Hematopoietic multipotent progenitor cell treated with erythropoietin and hydrocortisone succinate and interleukin-3 and kit ligand, for 8 days (in vitro differentiated cells): ENCODE data around the gene MTMR10.

ENCODE experiments used
- DNase-seq: peaks from one replicate; pipeline ENCODE4 v3.0.0-alpha.2; 2015

MTMR10 gene

DNA sequence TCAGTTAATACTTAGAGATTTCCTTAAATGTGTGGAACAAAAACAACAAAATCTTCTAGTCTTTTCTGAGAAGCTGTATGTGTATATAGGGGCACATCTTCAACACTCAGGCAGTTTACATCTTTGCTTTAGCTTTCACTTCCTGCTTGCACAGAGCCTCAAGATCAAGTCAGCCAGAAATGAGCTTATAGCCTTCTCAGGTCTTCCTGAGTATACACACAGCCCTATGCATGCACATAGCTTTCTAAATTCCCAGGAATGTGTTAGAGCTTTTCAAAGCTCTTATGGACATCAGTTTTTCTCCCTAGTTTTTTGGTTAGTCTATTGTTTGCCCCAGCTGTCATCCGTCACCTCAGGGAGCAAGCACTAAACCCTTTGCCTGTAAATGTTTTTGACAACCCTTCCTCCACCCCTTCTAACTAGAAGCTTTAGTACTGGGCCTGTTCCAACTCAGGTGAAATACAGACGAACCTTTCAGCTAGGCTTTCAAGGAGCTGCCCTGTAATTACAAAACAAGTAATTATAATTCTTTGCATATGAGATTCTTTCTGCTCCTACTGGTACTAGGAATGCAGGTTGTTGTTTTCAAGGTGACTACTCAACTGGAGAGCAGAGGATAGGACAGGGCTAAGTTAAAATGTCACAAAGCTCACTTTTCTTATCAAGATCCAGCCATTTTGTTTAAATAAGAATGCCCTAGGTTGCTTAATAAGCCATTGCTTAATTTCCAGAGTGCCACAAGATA lies 22.6 kb upstream of the MTMR10 start:
- DNase-seq = no peak

DNA sequence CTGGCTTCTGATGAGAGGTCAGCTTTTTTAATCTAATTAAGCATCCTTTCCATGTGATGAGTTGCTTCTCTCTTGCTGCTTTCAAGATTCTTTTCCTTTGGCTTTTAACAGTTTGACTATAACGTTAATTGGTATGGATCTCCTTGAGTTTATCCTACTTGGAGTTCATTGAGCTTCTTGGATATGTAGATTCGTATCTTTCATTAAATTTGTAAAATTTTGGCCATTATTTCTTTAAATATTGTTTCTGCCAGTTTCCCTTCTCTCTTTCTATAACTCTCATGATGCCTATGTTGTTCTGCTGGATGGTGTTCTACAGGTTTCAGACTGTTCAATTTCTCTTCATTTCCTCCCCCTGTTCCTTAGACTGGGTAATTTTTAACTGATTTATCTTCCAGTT lies 21.0 kb upstream of the MTMR10 start:
- no peak for DNase-seq

DNA sequence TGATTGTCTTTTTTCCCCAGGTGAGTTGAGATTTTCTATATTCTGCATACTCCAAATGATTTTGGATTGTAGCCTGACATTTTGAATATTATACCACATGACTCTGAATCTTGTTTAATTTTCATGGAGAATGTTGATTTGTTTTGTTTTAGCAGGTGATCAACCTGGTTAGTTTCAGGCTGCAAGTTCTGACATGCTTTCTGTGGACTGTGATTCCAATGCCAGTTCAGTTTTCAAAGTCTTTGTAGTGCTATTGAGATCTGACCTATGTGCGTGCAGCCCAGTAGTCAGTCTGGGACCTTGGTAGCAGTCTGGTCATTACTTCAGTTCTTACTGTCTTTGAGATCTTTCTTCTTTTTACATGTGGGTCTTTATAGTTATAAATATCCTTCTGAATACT lies 18.6 kb upstream of the MTMR10 start:
- DNase-seq = no peak

DNA sequence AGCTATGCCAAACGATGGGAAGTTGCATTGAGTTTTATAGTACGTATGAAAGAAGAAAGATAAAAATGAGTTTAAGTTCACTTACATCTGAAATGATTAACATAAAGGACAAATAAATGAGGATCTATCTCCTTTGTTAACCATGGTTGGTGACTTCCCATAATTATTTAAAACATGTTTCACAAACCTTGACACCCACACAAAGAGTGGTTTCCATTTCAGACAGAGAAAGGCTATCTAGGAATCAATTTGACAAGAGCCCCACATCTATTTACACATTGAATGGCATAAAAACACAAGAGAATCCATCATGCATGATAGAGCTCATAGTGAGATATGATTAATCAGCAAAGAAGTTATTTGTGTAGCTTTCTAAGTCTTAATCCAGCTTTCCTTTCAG lies 14.2 kb upstream of the MTMR10 start:
- DNase-seq = no peak

DNA sequence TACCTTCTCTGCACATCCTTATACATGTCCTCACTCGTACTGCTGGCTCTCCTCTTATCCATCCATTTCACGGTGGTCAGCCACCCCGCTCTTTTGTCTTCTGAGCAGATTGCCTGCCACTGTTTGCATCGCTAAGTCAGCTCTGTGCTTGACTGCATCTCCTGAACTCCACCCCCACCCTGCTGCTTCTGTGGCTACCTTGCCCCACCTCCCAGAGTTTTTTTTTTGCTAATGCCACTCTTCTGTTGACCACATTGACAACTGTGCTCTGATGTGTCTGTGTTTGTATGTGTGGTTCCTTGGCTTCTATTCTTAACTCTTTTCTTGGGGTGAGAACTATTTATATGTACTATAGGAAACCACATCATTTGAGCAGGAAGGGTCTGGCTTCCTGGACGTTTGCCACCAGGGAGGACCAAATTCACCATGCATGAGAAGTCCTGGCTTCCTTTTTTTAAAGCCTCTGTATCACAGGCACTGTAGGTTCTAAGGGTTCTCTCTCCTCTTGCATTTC lies 12.8 kb upstream of the MTMR10 start:
- peak; percentile 45 for DNase-seq

DNA sequence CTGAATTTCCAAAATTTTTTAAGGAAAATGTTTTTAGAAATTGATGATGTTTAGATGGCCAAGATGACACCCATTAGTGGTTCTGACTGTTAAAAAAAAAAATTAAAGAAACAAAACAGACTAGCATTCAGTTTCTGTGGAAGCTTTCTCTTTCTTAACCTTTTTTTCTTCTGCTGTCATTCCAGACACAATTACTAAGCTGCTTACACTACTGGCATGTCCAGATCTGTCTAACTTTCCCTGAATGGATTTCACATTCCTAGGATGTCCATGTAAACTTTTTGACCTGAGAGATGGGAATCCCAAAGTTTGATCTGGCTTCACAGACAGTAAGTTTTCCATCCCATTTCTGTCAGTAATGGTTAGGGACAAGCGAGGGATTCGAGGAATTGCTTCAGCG lies 10.3 kb upstream of the MTMR10 start:
- DNase-seq = no peak

DNA sequence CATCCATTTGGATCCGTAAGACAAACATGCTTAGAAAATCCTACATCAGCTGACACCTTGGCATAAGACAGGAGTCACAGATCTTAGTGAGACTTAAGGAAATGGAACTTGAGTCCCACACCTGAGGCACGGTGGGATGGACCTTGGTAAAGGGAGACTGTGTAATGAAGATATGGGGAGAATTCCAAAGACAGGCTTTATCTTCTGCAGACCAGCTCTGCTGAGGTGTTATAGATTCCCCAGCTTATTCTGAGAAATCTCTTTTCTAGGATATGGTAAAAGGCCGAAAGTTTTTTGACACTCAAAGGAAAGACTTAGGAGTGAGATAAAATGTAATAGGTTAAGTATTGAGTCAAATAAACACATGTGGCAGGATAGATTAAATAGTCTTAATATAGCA lies 8.3 kb upstream of the MTMR10 start:
- peak; percentile 31 for DNase-seq

DNA sequence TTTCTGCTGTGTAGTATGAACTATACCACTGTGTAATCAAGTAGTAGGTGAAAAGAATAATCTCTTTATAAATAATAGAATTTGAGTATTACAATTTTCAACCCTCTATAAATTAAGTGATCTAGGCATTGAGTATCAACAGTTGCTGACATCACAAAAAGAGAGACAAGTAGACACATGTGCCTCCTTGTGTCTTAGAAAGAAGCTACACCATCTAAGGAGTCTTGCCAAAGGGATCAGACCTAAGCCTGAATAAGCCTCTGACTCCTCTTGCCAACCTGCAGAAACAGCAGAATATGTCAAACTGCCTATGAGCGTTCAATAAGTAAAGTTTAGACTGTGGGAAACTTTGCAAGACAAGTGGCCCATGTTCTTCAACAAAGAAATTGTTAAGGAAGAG lies 5.8 kb upstream of the MTMR10 start:
- peak; percentile 16 for DNase-seq

DNA sequence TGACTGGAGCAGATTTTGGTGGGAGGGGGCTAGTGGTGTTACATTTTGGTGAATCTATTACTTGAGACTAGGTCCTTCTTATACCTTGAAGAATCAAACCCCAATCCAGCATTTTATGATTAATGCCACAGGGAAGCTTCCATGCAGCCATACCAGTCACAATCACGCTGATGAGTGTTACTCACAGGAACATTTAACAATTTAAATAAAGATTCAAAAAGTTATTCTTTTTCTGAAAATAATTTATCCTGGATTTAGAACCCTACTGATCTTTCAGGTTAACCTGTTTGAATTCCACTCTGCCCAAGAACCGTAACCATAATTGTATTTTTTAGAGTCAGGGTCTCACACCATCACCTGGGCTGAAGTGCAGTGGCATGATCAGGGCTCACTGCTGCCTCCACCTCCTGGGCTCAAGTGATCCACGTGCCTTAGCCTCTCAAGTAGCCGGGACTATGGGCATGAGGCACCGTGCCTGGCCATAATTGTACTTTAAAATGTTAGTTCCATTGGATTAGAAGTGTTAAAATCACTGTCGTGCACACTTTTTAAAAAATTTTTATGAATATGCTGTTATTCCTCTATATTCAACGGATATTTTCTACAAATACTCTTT lies 929 bp upstream of the MTMR10 start:
- no peak for DNase-seq

DNA sequence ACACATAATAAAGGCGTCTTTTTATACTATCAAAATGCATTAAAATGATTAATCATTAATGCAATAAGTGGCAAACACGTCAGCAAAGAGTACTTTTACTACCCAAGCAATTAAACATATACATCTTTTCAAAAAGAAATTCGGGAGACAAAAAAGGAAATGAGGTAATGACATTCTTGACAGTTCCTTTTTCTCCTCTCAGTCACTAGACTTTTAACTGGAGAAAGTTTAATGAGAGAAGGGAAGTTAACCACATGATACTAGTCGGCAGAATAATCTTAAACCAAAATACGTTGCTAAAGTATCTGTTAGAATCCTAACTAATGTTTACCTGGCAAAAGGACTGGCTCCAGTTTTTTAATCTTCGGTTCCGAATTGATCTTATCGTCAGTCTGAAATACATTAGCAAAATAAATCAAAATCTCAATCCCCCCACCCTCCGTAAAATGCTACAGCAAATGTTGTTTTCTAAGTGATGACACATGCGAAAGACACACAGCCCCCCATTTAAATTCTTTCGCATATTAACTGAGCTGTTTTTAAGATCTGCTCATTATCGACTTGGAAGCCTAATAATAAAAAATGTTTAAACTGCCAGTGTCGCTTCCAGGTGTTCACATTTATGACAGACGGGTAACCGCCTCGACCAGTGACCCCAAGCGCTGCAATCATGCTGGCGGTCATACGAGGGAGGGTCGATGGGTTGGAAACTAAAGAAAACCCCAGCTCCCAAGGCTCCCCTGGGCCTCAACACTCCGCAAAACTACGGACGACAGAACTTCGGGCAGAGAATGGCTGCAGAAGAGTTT lies 778 bp downstream of the MTMR10 start:
- peak; percentile 10 for DNase-seq

DNA sequence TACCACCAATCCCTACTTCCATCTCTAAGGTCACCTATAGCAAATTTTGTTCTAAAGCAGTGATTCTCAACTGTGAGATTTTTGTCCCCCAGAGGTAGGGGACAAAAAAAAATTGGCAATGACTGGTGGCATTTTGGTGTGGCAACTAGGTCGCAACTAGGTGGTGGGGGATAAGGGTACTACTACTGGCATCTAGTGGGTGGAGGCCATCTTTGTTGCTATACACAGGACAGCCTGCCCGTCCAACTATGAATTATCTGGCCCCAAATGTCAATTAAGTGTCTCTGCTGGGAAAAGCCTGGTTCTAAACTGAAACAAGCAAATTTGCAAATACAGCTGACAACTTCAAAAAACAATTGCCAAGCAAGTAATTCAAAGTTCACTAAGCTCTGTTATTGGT lies 1.4 kb downstream of the MTMR10 start:
- peak; percentile 43 for DNase-seq

DNA sequence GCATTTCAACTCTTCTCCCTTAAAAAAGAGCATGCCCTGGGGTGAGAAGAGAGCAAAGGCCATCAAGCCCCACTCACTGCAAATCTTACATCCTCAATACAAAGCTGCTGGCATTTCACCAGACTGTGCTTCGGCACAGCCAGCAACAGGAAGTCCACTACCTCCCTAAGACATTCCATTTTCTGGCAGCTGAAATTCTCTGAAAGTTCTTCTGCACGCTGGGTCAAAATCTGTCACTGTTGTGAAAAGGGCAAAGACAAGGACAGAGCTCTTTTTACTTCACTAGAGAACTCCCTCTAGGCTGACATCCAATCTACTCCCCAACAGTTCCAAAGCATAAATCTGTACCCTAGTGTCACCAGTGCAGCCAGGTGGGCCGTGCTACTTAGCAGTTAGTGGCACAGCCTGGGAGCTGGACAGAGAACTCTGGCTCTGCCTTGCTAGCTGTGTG lies 6.3 kb downstream of the MTMR10 start:
- no peak for DNase-seq

DNA sequence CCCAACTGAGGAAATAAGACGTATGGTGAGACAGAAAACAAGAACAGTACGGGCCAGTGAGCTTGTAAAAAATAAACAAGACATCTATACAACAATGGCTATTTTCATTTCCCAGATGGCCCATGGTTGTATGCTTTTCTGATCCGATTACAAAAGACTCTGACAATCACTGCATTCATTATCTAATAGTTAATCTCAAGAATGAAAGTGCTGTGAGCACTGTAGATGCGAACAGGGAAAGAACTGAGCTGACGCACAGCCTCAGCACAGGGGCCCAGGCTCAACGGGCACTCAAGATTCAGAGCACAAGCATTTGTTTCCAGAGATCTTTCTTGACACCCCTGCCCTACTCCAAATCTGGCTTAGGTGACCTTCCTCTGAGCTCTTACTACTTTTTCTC lies 6.9 kb downstream of the MTMR10 start:
- no peak for DNase-seq

DNA sequence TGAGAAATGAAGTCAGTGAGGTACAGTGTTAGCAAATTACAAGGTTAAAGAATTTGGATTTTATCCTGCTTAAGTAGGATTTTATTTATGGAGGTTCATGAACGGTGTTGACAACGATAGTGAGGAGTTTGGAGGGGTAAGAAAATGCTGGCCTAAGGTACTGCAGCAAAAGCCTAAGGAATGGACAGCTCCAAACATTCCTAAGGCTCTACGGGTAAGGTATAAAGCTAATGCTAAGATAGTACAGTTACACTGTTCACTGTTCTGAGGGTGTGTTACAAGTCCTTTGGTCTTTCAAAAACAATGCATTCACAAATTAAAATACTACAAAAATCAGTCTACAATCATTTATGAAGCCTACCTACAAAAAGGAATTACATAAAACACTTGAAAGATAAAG lies 7.3 kb downstream of the MTMR10 start:
- DNase-seq = no peak

DNA sequence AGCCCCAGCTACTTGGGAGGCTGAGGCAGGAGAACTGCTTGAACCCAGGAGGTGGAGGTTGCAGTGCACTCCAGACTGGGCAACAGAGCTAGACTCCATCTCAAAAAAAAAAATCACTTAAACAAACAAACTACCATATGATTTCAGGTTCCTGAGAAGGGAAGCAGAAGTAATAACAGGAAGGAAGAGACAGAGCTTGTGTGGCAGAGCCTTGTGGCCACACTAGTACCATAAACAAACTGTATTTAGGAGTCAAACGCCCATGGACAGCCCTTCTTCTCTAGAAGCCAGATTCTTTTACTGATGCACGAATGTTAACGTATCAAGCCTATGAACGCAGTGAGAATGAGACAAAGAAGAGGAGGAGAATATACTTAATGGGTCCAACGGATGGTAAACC lies 12.0 kb downstream of the MTMR10 start:
- DNase-seq = no peak

DNA sequence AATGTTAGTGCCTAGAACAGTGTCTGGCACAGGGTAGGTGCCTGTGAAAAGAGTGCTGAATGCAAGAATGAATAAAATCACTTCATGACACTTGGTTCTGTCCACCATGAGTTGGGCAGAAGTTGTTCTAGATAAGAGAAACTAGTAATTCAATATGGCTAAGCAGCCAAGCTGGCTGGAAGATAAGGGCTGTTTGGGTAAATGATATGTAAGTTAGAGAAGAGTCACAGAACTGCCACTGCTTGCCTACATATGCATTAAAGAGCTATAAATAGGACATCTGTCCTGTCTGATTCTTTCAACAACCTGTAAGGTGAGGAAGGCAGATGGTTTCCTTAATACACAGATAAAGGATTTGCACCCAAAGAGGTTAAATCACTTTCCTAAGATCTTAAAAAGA lies 13.1 kb downstream of the MTMR10 start:
- DNase-seq = peak; percentile 93

DNA sequence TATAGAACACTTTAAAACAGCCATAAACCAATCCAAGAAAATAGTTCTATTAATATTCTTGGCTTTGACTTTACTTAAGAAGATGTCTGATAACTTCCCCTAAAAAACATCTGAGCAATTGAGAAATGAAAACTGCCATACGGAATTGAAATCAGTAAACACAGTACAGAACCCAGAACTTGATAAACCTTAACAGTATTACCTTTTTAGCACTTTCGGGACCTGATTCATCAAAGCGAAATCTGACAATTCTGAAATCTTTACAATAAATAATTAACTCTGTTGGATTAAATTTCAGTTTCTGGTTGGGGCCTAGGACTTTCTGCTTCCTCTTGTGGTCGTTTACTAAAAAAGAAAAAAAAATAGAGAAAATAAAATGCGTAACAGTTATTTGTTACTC lies 17.3 kb downstream of the MTMR10 start:
- DNase-seq = no peak

DNA sequence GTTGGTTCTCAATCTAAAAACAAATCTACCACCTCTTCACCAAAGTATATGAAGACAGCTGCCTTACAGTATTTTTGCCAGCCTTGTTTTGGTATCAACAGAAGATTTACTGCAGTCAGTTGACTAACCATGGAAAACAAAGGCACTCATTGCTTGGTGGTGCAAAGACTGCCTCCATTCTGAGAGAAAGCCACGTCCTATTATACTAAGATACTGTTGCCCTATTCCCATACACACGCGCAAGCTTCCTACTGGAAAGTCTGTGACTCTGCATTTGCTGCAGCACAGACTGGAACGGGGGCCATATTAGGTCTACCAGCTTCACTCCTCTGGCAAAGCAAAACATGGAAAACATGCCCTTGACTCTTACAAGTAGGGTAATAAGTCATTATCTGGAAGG lies 18.0 kb downstream of the MTMR10 start:
- DNase-seq = no peak

DNA sequence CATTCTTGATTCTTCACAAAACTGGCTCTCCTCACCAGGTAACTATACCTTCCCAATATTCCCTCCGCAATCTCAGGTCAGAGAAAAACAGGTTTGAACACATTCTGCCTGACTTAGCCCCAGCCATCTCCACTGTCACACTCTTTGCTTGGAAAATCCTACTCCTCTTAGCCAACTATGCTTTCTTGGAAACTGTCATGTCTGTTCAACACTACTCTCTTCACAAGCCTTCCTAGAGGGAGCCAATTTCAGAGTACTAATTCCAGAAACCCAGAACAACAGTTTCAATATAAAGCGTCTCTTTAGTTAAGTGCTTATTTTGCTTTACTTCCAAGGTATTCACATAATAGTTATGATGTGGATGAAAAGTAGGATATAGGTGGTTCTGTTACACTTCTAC lies 21.7 kb downstream of the MTMR10 start:
- no peak for DNase-seq

DNA sequence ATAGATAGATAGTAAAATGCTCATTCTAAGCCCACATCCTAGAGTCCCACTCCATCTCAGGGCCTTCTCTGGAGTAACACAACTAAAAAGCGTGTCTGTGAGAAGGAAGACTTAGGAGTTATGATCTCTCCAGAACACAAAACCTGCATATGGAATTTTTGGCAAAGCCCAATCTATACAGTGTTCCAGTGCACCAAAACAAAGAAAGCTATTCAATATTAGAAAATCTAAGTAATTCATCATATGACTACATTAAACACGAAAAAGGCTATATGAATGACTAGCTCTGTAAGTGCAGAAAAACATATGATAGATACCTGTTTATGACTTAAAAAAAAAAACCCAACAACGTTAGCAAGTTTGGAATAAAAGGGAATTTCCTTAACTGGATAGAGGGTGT lies 27.7 kb downstream of the MTMR10 start:
- DNase-seq = no peak

DNA sequence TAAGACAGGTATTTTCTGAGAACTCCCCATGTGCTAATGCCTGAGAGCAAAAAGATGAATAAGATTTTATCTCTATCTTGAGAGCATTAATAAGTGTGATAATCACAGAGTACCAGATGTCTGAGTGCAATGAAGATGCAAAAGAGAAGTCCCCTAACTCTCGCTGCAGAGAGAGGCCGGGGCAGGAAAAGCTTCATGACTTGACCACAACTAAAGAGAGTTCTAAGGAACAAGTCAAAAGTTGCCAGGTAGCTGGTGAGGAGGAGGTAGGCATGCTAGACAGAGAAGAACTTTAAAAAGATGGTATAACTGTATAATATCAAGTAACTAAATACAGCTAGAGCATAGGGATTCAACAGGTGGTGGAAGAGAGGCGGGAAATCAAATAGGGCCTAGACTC lies 28.8 kb downstream of the MTMR10 start:
- DNase-seq = no peak

DNA sequence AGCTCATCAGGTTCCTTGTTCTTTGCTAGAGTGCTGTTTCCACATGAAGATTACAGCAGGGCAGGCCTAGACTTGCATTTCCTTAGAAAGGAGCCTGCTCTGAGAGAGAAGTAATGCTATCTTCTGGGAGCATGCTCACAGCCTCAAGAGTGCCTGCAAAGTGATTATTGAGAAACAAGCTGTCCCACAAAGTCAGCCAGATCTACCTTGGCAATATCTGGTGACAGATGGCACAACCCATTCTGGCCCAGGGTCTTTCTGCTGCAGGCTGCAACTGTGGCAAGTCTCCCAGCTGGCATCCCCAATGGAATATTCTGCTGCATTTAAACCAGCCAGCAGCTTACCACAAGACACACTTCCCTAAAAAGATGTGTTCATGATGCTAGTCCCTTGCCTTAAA lies 29.3 kb downstream of the MTMR10 start:
- DNase-seq = no peak

DNA sequence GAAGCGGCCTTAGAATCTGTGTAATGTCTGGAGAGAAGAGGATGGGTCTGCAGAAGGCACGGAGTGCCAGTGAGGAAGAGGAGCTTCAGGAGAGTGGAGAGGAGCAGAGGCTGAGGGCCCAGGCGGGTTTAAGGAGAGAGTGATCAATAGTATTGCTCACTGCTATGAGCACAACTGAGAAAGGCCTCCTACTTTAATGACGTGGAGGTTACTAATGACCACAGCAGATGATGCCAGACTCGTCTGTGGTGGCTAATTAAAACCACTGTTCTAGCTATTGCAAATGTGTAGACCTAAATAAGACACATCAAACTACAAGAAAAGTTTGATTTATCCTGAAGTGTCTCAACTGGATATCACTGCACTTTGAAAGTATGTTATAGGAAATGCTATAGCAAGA lies 33.2 kb downstream of the MTMR10 start:
- DNase-seq = no peak
